Measurements from ENCODE around the gene GRK6. TPM values are rescaled to one million over a fixed set of nuclear protein-coding genes. Genes with fewer than 3 reads are reported as not detected.
A peak's percentile ranks its signal among the peaks of the same experiment; 100 is the strongest.

GRK6 gene
- total RNA-seq, 4 donors from 2014 or later, result 29.1 to 62.2 (median 37.1) TPM

- Histone ChIP-seq H3K4me3 (no peak overlapping the region), H3K9me3 (no peaks in the 10 kb centered on the region), H3K4me1 (peaks cover 22% of the 10 kb centered on the region), H3K27me3 (no peaks in the 10 kb centered on the region), H3K27ac (no peak overlapping the region), H3K36me3 (peaks cover 24% of the 10 kb centered on the region)
- TF ChIP-seq, protein P1, sequence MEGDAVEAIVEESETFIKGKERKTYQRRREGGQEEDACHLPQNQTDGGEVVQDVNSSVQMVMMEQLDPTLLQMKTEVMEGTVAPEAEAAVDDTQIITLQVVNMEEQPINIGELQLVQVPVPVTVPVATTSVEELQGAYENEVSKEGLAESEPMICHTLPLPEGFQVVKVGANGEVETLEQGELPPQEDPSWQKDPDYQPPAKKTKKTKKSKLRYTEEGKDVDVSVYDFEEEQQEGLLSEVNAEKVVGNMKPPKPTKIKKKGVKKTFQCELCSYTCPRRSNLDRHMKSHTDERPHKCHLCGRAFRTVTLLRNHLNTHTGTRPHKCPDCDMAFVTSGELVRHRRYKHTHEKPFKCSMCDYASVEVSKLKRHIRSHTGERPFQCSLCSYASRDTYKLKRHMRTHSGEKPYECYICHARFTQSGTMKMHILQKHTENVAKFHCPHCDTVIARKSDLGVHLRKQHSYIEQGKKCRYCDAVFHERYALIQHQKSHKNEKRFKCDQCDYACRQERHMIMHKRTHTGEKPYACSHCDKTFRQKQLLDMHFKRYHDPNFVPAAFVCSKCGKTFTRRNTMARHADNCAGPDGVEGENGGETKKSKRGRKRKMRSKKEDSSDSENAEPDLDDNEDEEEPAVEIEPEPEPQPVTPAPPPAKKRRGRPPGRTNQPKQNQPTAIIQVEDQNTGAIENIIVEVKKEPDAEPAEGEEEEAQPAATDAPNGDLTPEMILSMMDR (IDR thresholded peaks at IDR 0.05), result no peak
- no peak for TF ChIP-seq EP300 (IDR thresholded peaks at IDR 0.05)
- TF ChIP-seq POLR2A (IDR thresholded peaks at IDR 0.05), result no peak
- TF ChIP-seq POLR2AphosphoS5 (IDR thresholded peaks at IDR 0.05), result no peak
- peak in 1 of 2 donors; percentile 60 for DNase-seq (ENCODE audit: low spot score in 2 of 2)
- whole genome bisulfite sequencing, result 91% methylated on average over 23 of the region's 28 CpGs
Measured at GRCh38 chr5:177459819-177460628, 33.5 kb downstream of the GRK6 start.

DNA sequence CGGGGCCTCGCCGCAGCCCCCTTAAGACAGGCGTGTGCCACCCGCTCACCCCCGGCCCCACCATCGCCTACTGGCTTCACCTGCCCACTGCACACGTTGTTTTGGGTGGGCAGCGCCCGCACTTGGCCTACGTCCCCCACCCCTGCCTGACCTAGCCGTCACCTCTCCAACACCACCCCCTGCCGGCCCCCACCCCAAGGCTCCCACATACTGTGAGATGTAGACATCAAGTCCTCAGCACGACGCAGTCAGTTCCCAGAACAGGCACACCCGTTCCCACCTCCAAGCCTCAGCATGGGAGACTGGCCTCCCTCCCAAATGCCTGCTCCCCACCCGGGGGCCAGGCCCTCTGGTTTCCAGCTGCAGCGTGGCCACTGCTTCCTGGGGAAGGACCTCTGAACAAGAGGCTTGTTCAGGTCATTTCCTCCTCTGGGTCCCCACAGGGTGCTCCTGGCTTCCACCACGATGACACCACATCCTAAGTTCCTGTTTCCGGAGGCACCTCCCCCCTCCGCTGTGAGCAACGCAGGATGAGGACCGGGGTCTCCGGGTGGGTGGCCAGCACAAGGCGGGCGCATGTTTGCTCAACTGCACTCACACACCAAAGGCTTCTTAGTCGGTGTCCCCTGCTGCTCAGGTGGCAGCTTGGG is 35.7 kb downstream of the GRK6 start:
- H3K27ac ChIP-seq, result no peak overlapping the region
- no peak for TF ChIP-seq POLR2A (IDR thresholded peaks at IDR 0.05)
- H3K36me3 ChIP-seq, result peaks cover 44% of the 10 kb centered on the region
- DNase-seq (ENCODE audit: low spot score in 2 of 2), result peak in 1 of 2 donors; percentile 76
- H3K9me3 ChIP-seq, result no peaks in the 10 kb centered on the region
- H3K27me3 ChIP-seq, result no peaks in the 10 kb centered on the region
- no peak overlapping the region for H3K4me3 ChIP-seq
- 75% methylated on average over 22 of the region's 27 CpGs for WGBS
- peaks cover 1% of the 10 kb centered on the region for H3K4me1 ChIP-seq

- no peaks in the 10 kb centered on the region for H3K27me3 ChIP-seq
- DNase-seq (ENCODE audit: low spot score in 2 of 2), result no peak
- H3K9me3 ChIP-seq, result no peaks in the 10 kb centered on the region
- TF ChIP-seq EP300 (IDR thresholded peaks at IDR 0.05), result no peak
- no peak for TF ChIP-seq POLR2A (IDR thresholded peaks at IDR 0.05)
- no peak for TF ChIP-seq POLR2AphosphoS5 (IDR thresholded peaks at IDR 0.05)
- TF ChIP-seq, protein P1 (IDR thresholded peaks at IDR 0.05), result no peak
- H3K27ac ChIP-seq, result no peak overlapping the region
- no peak overlapping the region for H3K4me3 ChIP-seq
- 98% methylated on average over 11 of the region's 11 CpGs for WGBS
- peaks cover 32% of the 10 kb centered on the region for H3K36me3 ChIP-seq
- H3K4me1 ChIP-seq, result peaks cover 19% of the 10 kb centered on the region
Measured at GRCh38 chr5:177465044-177465443, 38.6 kb downstream of the GRK6 start.

DNA sequence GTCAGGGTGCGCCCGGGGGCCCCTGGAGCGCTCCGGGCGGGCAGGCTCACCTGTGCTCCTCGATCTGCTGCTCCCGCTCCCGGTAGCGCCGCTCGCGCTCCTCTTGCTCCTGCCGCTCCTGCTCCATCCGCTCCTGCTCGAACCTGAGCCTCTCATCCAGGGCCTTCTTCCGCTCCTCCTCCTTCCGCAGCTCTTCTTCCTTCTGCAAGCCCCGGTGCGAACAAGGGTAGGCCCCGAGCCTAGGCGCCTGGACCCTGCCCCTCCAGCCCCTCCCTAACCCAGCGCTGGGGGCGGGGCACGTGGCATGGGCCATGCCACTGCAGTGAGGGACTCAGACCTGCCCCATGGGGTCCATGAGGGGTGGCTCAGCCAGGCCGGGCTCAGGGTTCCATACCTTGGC is 40.4 kb downstream of the GRK6 start:
- no peak for DNase-seq (ENCODE audit: low spot score in 2 of 2)
- 92% methylated on average over 25 of the region's 25 CpGs for WGBS
- peaks cover 38% of the 10 kb centered on the region for H3K4me1 ChIP-seq
- no peaks in the 10 kb centered on the region for H3K27me3 ChIP-seq
- no peaks in the 10 kb centered on the region for H3K9me3 ChIP-seq
- TF ChIP-seq POLR2AphosphoS5 (IDR thresholded peaks at IDR 0.05) (no peak), POLR2A (IDR thresholded peaks at IDR 0.05) (no peak), EP300 (IDR thresholded peaks at IDR 0.05) (no peak)
- TF ChIP-seq, protein P1 (IDR thresholded peaks at IDR 0.05), result no peak
- H3K27ac ChIP-seq, result no peak overlapping the region
- H3K4me3 ChIP-seq, result no peak overlapping the region
- H3K36me3 ChIP-seq, result peaks cover 30% of the 10 kb centered on the region

- WGBS, result 96% methylated on average over 18 of the region's 31 CpGs
- Histone ChIP-seq H3K4me1 (peaks cover 43% of the 10 kb centered on the region), H3K27ac (no peak overlapping the region), H3K36me3 (peaks cover 30% of the 10 kb centered on the region), H3K4me3 (no peak overlapping the region), H3K27me3 (no peaks in the 10 kb centered on the region), H3K9me3 (no peaks in the 10 kb centered on the region)
- TF ChIP-seq, protein P1 (IDR thresholded peaks at IDR 0.05), result no peak
- TF ChIP-seq EP300 (IDR thresholded peaks at IDR 0.05) (no peak), POLR2AphosphoS5 (IDR thresholded peaks at IDR 0.05) (no peak), POLR2A (IDR thresholded peaks at IDR 0.05) (no peak)
- DNase-seq (ENCODE audit: low spot score in 2 of 2), result no peak
Measured at GRCh38 chr5:177467436-177467835, 41.0 kb downstream of the GRK6 start.
